Stimulated activated CD4-positive, alpha-beta T cell treated with anti-CD3 and anti-CD28 coated beads, TNF-alpha, amount 100 ng/mL, for 4 hours (primary cell): ENCODE results near the gene ATG4C.

Experiments
- DNase-seq, 3 experiments: peaks; one replicate each; pipeline ENCODE4 v3.0.0-alpha.2; 2020; ENCODE audit warnings: low read depth in 3 of 3

Gene ATG4C

GRCh38 chr1:62840555-62840954, 56.6 kb downstream of the ATG4C start:
- DNase-seq, result no peak

GRCh38 chr1:62841587-62842169, 57.7 kb downstream of the ATG4C start:
- DNase-seq, result peak in 1 of 3 experiments; percentile 5

GRCh38 chr1:62844030-62844429, 60.1 kb downstream of the ATG4C start:
- DNase-seq, result no peak

GRCh38 chr1:62849031-62849430, 65.1 kb downstream of the ATG4C start:
- no peak for DNase-seq

GRCh38 chr1:62852253-62852652, 68.3 kb downstream of the ATG4C start:
- no peak for DNase-seq

GRCh38 chr1:62856960-62857359, 73.0 kb downstream of the ATG4C start:
- no peak for DNase-seq

GRCh38 chr1:62869217-62869754, 85.4 kb downstream of the ATG4C start:
- DNase-seq, result no peak

- no peak for DNase-seq
Measured at GRCh38 chr1:62870148-62870547, 86.2 kb downstream of the ATG4C start.

GRCh38 chr1:62875676-62876075, 91.7 kb downstream of the ATG4C start:
- no peak for DNase-seq

GRCh38 chr1:62876535-62876934, 92.6 kb downstream of the ATG4C start:
- no peak for DNase-seq

- DNase-seq, result no peak
Measured at GRCh38 chr1:62877579-62877978, 93.6 kb downstream of the ATG4C start.

GRCh38 chr1:62879962-62880361, 96.0 kb downstream of the ATG4C start:
- no peak for DNase-seq

- DNase-seq, result no peak
Measured at GRCh38 chr1:62882201-62883104, 98.5 kb downstream of the ATG4C start.

GRCh38 chr1:62884156-62884740, 100.3 kb downstream of the ATG4C start:
- DNase-seq, result no peak

GRCh38 chr1:62887799-62888507, 104.0 kb downstream of the ATG4C start:
- DNase-seq, result no peak

GRCh38 chr1:62891956-62892562, 108.1 kb downstream of the ATG4C start:
- no peak for DNase-seq

GRCh38 chr1:62897788-62898187, 113.9 kb downstream of the ATG4C start:
- no peak for DNase-seq

- DNase-seq, result no peak
Measured at GRCh38 chr1:62900566-62900965, 116.6 kb downstream of the ATG4C start.

- DNase-seq, result no peak
Measured at GRCh38 chr1:62901650-62902049, 117.7 kb downstream of the ATG4C start.

GRCh38 chr1:62903522-62903921, 119.6 kb downstream of the ATG4C start:
- no peak for DNase-seq
